ENCODE data around the gene THEMIS.
A peak's percentile ranks its signal among the peaks of the same experiment; 100 is the strongest.
"Not testable (repeated sequence)": the region's sequence is repeated elsewhere in the genome, so short reads cannot be mapped to it uniquely, and the experiment has no call there.

Gene THEMIS

GRCh38 chr6:127791779-127792528 is 108.9 kb downstream of the THEMIS start:
- DNase-seq: no peak

- no peak for DNase-seq
These were observed 110.3 kb downstream of the THEMIS start for GRCh38 chr6:127790571-127790970.

GRCh38 chr6:127786109-127786508 is 114.7 kb downstream of the THEMIS start:
- no peak for DNase-seq

- DNase-seq: no peak
These were observed 116.4 kb downstream of the THEMIS start for GRCh38 chr6:127784468-127784867.

GRCh38 chr6:127781636-127782272 is 119.1 kb downstream of the THEMIS start:
- DNase-seq: not testable (repeated sequence)

- no peak for DNase-seq
These were observed 124.5 kb downstream of the THEMIS start for GRCh38 chr6:127776320-127776719.

- DNase-seq: no peak
These were observed 125.5 kb downstream of the THEMIS start for GRCh38 chr6:127775371-127775770.

- no peak for DNase-seq
These were observed 132.1 kb downstream of the THEMIS start for GRCh38 chr6:127768745-127769144.

- no peak for DNase-seq
These were observed 132.6 kb downstream of the THEMIS start for GRCh38 chr6:127768223-127768622.

GRCh38 chr6:127765949-127766348 is 134.9 kb downstream of the THEMIS start:
- no peak for DNase-seq

GRCh38 chr6:127762284-127762683 is 138.6 kb downstream of the THEMIS start:
- no peak for DNase-seq

GRCh38 chr6:127761084-127761483 is 139.8 kb downstream of the THEMIS start:
- DNase-seq: no peak

- DNase-seq: no peak
These were observed 151.8 kb downstream of the THEMIS start for GRCh38 chr6:127749095-127749494.

- no peak for DNase-seq
These were observed 152.6 kb downstream of the THEMIS start for GRCh38 chr6:127748290-127748689.

GRCh38 chr6:127738423-127738822 is 162.4 kb downstream of the THEMIS start:
- DNase-seq: no peak

- no peak for DNase-seq
These were observed 163.1 kb downstream of the THEMIS start for GRCh38 chr6:127737768-127738167.

GRCh38 chr6:127737009-127737486 is 163.8 kb downstream of the THEMIS start:
- DNase-seq: peak; percentile 50

- DNase-seq: no peak
These were observed 167.9 kb downstream of the THEMIS start for GRCh38 chr6:127732927-127733326.

- no peak for DNase-seq
These were observed 173.5 kb downstream of the THEMIS start for GRCh38 chr6:127727260-127727953.

- no peak for DNase-seq
These were observed 175.0 kb downstream of the THEMIS start for GRCh38 chr6:127725821-127726220.

GRCh38 chr6:127718694-127719093 is 182.2 kb downstream of the THEMIS start:
- DNase-seq: no peak

GRCh38 chr6:127717384-127717783 is 183.5 kb downstream of the THEMIS start:
- DNase-seq: no peak

- DNase-seq: no peak
These were observed 184.4 kb downstream of the THEMIS start for GRCh38 chr6:127716465-127716864.

- DNase-seq: no peak
These were observed 190.2 kb downstream of the THEMIS start for GRCh38 chr6:127710668-127711067.
